Neural cell (in vitro differentiated cells): ENCODE results near the gene ZSWIM7. TPM values are rescaled to one million over a fixed set of nuclear protein-coding genes. Genes with fewer than 3 reads are reported as not detected.
A peak's percentile ranks its signal among the peaks of the same experiment; 100 is the strongest.

Experiments used
- H2AFZ ChIP-seq: fragments of 200-600, 300-800 bp; sonication (generic), shearing (Covaris generic); 2 replicates; pipeline ENCODE4 v1.6.0; 2014; ENCODE audit warnings: low read depth, mild to moderate bottlenecking, antibody characterized with exemption, low read length, moderate library complexity
- H3F3A ChIP-seq: fragments of 200-600 bp; shearing (Covaris generic); 2 replicates; pipeline ENCODE4 v1.6.1; 2016; ENCODE audit warnings: mild to moderate bottlenecking, moderate library complexity, mixed read lengths, antibody characterized with exemption, low read length; ENCODE audit not compliant: insufficient read depth, poor library complexity, severe bottlenecking
- H3K27ac ChIP-seq: fragments of 200-600, 300-800 bp; sonication (generic), shearing (Covaris generic); 2 replicates; pipeline ENCODE4 v1.5.1; 2014; ENCODE audit warnings: mild to moderate bottlenecking, low read length, moderate library complexity
- H3K27me3 ChIP-seq: fragments of 300-800, 200-600 bp; sonication (generic), shearing (Covaris generic); 2 replicates; pipeline ENCODE4 v1.6.0; 2014; ENCODE audit warnings: mild to moderate bottlenecking, low read depth, low read length, moderate library complexity; ENCODE audit not compliant: insufficient read depth
- H3K36me3 ChIP-seq: fragments of 300-800, 200-600 bp; sonication (generic), shearing (Covaris generic); 2 replicates; pipeline ENCODE4 v1.5.1; 2014; ENCODE audit warnings: mild to moderate bottlenecking, antibody characterized with exemption, low read length, moderate library complexity; ENCODE audit not compliant: insufficient read depth
- H3K4me2 ChIP-seq: fragments of 300-800, 200-600 bp; sonication (generic), shearing (Covaris generic); 2 replicates; pipeline ENCODE4 v1.6.0; 2014; ENCODE audit warnings: mild to moderate bottlenecking, low read length
- H3K4me3 ChIP-seq: fragments of 300-800, 200-600 bp; sonication (generic), shearing (Covaris generic); 2 replicates; pipeline ENCODE4 v1.5.1; 2014; ENCODE audit warnings: mild to moderate bottlenecking, low read length, moderate library complexity
- H3K79me2 ChIP-seq: fragments of 200-600 bp; shearing (Covaris generic); replicated peaks from 2 replicates; pipeline ENCODE4 v1.6.0; 2014; ENCODE audit warnings: mild to moderate bottlenecking, low read length, moderate library complexity; ENCODE audit not compliant: insufficient read depth
- H3K9ac ChIP-seq: fragments of 300-800, 200-600 bp; sonication (generic), shearing (Covaris generic); 2 replicates; pipeline ENCODE4 v1.6.1; 2016; ENCODE audit warnings: mild to moderate bottlenecking, low read length, mixed read lengths
- H3K9me2 ChIP-seq: fragments of 200-600 bp; shearing (Covaris generic); 2 replicates; pipeline ENCODE4 v1.6.1; 2016; ENCODE audit warnings: mild to moderate bottlenecking, low read length, mixed read lengths; ENCODE audit not compliant: insufficient read depth
- H3K9me3 ChIP-seq: fragments of 200-600, 300-800 bp; sonication (generic), shearing (Covaris generic); 2 replicates; pipeline ENCODE4 v1.6.1; 2016; ENCODE audit warnings: mild to moderate bottlenecking, mixed run types, low read length, moderate library complexity, mixed read lengths
- H4K20me1 ChIP-seq: fragments of 200-600 bp; shearing (Covaris generic); 2 replicates; pipeline ENCODE4 v1.6.1; 2016; ENCODE audit warnings: mild to moderate bottlenecking, mixed run types; ENCODE audit not compliant: insufficient read depth
- EP300 ChIP-seq: fragments of 450-650 bp; conservative IDR thresholded peaks from 2 replicates; pipeline ENCODE4 v1.6.1; 2014; ENCODE audit warnings: antibody characterized with exemption, mild to moderate bottlenecking, moderate library complexity; ENCODE audit not compliant: poor library complexity, severe bottlenecking
- EZH2 ChIP-seq: fragments of 200-600, 300-800 bp; shearing (Covaris generic), sonication (generic); IDR thresholded peaks from 2 replicates; pipeline ENCODE4 v1.6.1; 2014; ENCODE audit warnings: antibody characterized with exemption, low read length, borderline replicate concordance, mild to moderate bottlenecking; ENCODE audit not compliant: insufficient read depth, poor library complexity, severe bottlenecking
- MXI1 ChIP-seq: fragments of 450-650 bp; conservative IDR thresholded peaks from 2 replicates; pipeline ENCODE4 v1.6.1; 2014; ENCODE audit warnings: antibody characterized with exemption, mild to moderate bottlenecking; ENCODE audit not compliant: poor library complexity, severe bottlenecking
- POLR2AphosphoS5 ChIP-seq: IDR thresholded peaks from 2 replicates; pipeline ENCODE4 v1.6.1; 2012
- RAD21 ChIP-seq: fragments of 450-650 bp; conservative IDR thresholded peaks from 2 replicates; pipeline ENCODE4 v1.6.1; 2014; ENCODE audit warnings: antibody characterized with exemption, mild to moderate bottlenecking, moderate library complexity
- SMC3 ChIP-seq: fragments of 450-650 bp; conservative IDR thresholded peaks from 2 replicates; pipeline ENCODE4 v1.6.1; 2014; ENCODE audit warnings: antibody characterized with exemption, mild to moderate bottlenecking, moderate library complexity; ENCODE audit not compliant: poor library complexity
- TAF1 ChIP-seq: IDR thresholded peaks from 2 replicates; pipeline ENCODE4 v1.6.1; 2012; ENCODE audit warnings: low read depth
- polyA plus RNA-seq: library from polyadenylated mRNA; depleted of rRNA; stranded (reverse); fragments of >200 nt; gene quantifications from 2 replicates; pipeline ENCODE4 v1.2.3, GENCODE V29; 2014
- TF ChIP-seq, protein P1 (sequence below): fragments of 450-650 bp; IDR thresholded peaks from 2 replicates; pipeline ENCODE4 v1.5.1; 2014; ENCODE audit warnings: antibody characterized with exemption, mild to moderate bottlenecking, moderate library complexity; ENCODE audit not compliant: poor library complexity, severe bottlenecking
- TF ChIP-seq, protein P2 (sequence below): IDR thresholded peaks from 2 replicates; pipeline ENCODE4 v1.6.1; 2012; ENCODE audit warnings: borderline replicate concordance

The ZSWIM7 gene
- polyA plus RNA-seq, 1 donor from 2014 or later, result 34.0 TPM

GRCh38 chr17:16002708-16003260 lies 3.3 kb upstream of the ZSWIM7 start:
- Histone ChIP-seq H3K27ac (no peak overlapping the region), H3K36me3 (peaks cover 22% of the 10 kb centered on the region), H3K9me3 (no peaks in the 10 kb centered on the region), H3K27me3 (no peaks in the 10 kb centered on the region), H2AFZ (no peak overlapping the region), H3K4me2 (no peak overlapping the region), H4K20me1 (no peaks in the 10 kb centered on the region), H3K4me3 (no peak overlapping the region), H3K79me2 (peaks cover 19% of the 10 kb centered on the region), H3K9ac (no peak overlapping the region), H3K9me2 (no peaks in the 10 kb centered on the region), H3F3A (no peaks in the 10 kb centered on the region)
- TF ChIP-seq, protein P1, sequence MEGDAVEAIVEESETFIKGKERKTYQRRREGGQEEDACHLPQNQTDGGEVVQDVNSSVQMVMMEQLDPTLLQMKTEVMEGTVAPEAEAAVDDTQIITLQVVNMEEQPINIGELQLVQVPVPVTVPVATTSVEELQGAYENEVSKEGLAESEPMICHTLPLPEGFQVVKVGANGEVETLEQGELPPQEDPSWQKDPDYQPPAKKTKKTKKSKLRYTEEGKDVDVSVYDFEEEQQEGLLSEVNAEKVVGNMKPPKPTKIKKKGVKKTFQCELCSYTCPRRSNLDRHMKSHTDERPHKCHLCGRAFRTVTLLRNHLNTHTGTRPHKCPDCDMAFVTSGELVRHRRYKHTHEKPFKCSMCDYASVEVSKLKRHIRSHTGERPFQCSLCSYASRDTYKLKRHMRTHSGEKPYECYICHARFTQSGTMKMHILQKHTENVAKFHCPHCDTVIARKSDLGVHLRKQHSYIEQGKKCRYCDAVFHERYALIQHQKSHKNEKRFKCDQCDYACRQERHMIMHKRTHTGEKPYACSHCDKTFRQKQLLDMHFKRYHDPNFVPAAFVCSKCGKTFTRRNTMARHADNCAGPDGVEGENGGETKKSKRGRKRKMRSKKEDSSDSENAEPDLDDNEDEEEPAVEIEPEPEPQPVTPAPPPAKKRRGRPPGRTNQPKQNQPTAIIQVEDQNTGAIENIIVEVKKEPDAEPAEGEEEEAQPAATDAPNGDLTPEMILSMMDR, result no peak

- Histone ChIP-seq H4K20me1 (no peaks in the 10 kb centered on the region), H3K79me2 (peaks cover 19% of the 10 kb centered on the region), H3K9ac (peak overlapping the region; percentile 97), H3K9me3 (no peaks in the 10 kb centered on the region), H3F3A (no peaks in the 10 kb centered on the region), H3K9me2 (no peaks in the 10 kb centered on the region), H3K4me2 (peak overlapping the region; percentile 65), H3K27me3 (no peaks in the 10 kb centered on the region), H3K4me3 (peak overlapping the region; percentile 94), H2AFZ (no peak overlapping the region), H3K36me3 (peaks cover 16% of the 10 kb centered on the region), H3K27ac (no peak overlapping the region)
- TF ChIP-seq EP300 (no peak), MXI1 (no peak), SMC3 (no peak), POLR2AphosphoS5 (no peak), EZH2 (no peak), TAF1 (no peak), RAD21 (no peak)
- TF ChIP-seq, protein P2, sequence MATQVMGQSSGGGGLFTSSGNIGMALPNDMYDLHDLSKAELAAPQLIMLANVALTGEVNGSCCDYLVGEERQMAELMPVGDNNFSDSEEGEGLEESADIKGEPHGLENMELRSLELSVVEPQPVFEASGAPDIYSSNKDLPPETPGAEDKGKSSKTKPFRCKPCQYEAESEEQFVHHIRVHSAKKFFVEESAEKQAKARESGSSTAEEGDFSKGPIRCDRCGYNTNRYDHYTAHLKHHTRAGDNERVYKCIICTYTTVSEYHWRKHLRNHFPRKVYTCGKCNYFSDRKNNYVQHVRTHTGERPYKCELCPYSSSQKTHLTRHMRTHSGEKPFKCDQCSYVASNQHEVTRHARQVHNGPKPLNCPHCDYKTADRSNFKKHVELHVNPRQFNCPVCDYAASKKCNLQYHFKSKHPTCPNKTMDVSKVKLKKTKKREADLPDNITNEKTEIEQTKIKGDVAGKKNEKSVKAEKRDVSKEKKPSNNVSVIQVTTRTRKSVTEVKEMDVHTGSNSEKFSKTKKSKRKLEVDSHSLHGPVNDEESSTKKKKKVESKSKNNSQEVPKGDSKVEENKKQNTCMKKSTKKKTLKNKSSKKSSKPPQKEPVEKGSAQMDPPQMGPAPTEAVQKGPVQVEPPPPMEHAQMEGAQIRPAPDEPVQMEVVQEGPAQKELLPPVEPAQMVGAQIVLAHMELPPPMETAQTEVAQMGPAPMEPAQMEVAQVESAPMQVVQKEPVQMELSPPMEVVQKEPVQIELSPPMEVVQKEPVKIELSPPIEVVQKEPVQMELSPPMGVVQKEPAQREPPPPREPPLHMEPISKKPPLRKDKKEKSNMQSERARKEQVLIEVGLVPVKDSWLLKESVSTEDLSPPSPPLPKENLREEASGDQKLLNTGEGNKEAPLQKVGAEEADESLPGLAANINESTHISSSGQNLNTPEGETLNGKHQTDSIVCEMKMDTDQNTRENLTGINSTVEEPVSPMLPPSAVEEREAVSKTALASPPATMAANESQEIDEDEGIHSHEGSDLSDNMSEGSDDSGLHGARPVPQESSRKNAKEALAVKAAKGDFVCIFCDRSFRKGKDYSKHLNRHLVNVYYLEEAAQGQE, result no peak
- TF ChIP-seq, protein P1, result no peak
Measured at GRCh38 chr17:16001226-16001897, 1.9 kb upstream of the ZSWIM7 start.
